Body of pancreas (tissue), 4 donors: ENCODE results near the gene RGS6. TPM values are rescaled to one million over a fixed set of nuclear protein-coding genes. Genes with fewer than 3 reads are reported as not detected.
"Not testable (repeated sequence)": the region's sequence is repeated elsewhere in the genome, so short reads cannot be mapped to it uniquely, and the experiment has no call there.

Source experiments
- ATAC-seq: fragments of 150-250 bp; one replicate; pipeline ENCODE4 v1.9.1; 2016
- DNase-seq, 4 donors: peaks; one replicate each; pipeline ENCODE4 v3.0.0-alpha.2; 2019
- H3K27ac ChIP-seq, 4 donors: fragments of 200-600 bp; sonication (generic); 1 replicate in 3 of 4; 2 replicates in 1 of 4; pipeline versions ENCODE4 v1.5.1 to v1.6.1; 2016 to 2019; ENCODE audit warnings: mild to moderate bottlenecking in 1 of 4, mixed read lengths in 1 of 4, moderate library complexity in 1 of 4
- H3K27me3 ChIP-seq, 2 donors: fragments of 200-600 bp; sonication (generic); one replicate each; pipeline ENCODE4 v1.6.0; 2016; ENCODE audit warnings: mild to moderate bottlenecking in 1 of 2
- H3K36me3 ChIP-seq, 2 donors: fragments of 200-600 bp; sonication (generic); replicated peaks in 1 of 2; 2 replicates each; pipeline ENCODE4 v1.5.1; 2016; ENCODE audit warnings: low read depth in 2 of 2; ENCODE audit not compliant: insufficient read depth in 1 of 2
- H3K4me1 ChIP-seq: fragments of 200-600 bp; sonication (generic); one replicate; pipeline ENCODE4 v1.6.0; 2016
- H3K4me3 ChIP-seq, 2 donors: fragments of 200-600 bp; sonication (generic); 1 replicate in 1 of 2; 2 replicates in 1 of 2; pipeline ENCODE4 v1.5.1; 2016 to 2019
- H3K9me3 ChIP-seq, 3 donors: fragments of 200-600 bp; sonication (generic); 1 replicate in 2 of 3; 2 replicates in 1 of 3; pipeline ENCODE4 v1.5.1; 2016
- POLR2A ChIP-seq, 3 donors: fragments of 450-650 bp; IDR thresholded peaks; one replicate each; pipeline ENCODE4 v1.6.1; 2016; ENCODE audit warnings: antibody characterized with exemption in 3 of 3, mild to moderate bottlenecking in 2 of 3
- WGBS, 2 donors: methylation state at CpG; one replicate each; pipeline ENCODE4 v1.1.5; 2017; 5-methylcytosine and 5-hydroxymethylcytosine counted together
- intact Hi-C: fragments of 100-400 bp; cut with DNase I; formaldehyde crosslinking; loops from one replicate; pipeline ENCODE4 v1.15.1; 2023
- total RNA-seq, 2 donors: library from RNA; depleted of rRNA; stranded (reverse); fragments of >200 nt; gene quantifications; one replicate each; pipeline ENCODE4 v1.1.0, GENCODE V29; 2016
- TF ChIP-seq, protein P1 (sequence below), 7 experiments: fragments of 450-650 bp in 4 of 7; fragments of 200-600 bp in 3 of 7; sonication (generic) in 3 of 7; IDR thresholded peaks; one replicate each; pipeline ENCODE4 v1.5.1; 2016 to 2019; ENCODE audit warnings: antibody characterized with exemption in 7 of 7

RGS6 gene
- total RNA-seq = 1 to 10 TPM in 1 of 2 donors, under 1 TPM in 1; 0.26 to 1.3 TPM

DNA sequence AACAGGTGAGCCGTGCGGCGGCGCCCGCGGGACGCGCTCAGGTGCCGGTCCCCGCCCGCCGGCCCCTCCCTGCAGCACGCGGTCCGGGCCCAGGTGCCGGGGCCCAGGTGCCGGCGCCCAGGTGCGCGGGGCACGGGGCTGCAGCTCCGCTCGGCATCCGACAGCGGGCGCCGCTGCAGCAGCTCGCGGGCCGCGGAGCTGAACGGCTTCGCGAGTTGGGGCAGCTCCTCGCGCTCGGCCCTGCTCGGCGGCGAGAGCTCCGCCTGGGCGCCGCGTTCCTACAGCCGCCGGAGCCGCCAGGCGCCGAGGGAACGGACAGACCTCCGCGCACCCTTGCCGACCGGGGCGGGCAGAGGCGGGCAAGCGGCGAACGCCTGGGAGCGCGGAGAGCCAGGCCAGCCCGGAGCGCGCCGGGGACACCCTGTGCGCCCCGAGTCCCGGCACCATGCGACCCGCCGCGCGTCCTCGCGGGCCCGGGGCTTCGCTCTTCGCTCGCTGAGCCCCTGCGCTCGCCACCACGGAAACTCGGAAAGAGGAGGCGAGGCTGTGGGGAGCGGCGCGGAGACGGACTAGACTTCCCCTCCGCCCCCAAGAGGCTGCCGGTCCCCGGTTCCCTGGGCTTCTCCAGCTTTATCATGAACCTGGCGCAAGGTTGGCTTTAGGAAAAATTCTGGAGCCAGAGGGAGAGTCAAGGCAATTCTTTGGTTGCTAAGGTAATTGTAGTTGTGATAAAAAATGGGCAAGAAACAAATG, at the start of gene RGS6:
Gene RGS6 (plus strand): TSS at position 201 of the 753 bp plus-strand sequence.
- no peaks in the 10 kb centered on the region for H3K27me3 ChIP-seq
- no peak for TF ChIP-seq POLR2A (IDR thresholded peaks at IDR 0.05)
- TF ChIP-seq, protein P1, sequence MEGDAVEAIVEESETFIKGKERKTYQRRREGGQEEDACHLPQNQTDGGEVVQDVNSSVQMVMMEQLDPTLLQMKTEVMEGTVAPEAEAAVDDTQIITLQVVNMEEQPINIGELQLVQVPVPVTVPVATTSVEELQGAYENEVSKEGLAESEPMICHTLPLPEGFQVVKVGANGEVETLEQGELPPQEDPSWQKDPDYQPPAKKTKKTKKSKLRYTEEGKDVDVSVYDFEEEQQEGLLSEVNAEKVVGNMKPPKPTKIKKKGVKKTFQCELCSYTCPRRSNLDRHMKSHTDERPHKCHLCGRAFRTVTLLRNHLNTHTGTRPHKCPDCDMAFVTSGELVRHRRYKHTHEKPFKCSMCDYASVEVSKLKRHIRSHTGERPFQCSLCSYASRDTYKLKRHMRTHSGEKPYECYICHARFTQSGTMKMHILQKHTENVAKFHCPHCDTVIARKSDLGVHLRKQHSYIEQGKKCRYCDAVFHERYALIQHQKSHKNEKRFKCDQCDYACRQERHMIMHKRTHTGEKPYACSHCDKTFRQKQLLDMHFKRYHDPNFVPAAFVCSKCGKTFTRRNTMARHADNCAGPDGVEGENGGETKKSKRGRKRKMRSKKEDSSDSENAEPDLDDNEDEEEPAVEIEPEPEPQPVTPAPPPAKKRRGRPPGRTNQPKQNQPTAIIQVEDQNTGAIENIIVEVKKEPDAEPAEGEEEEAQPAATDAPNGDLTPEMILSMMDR (IDR thresholded peaks at IDR 0.05) = peak in 3 of 7 experiments; percentile 16 to 54 (median 33)
- ATAC-seq = peak; percentile 82
- peak; percentile 18 to 65 (median 38) for DNase-seq
- H3K4me3 ChIP-seq = no peak within 1 kb of the TSS
- H3K27ac ChIP-seq = no peak within 1 kb of the TSS
- WGBS, 2 donors = 1% methylated on average over 9 to 85 of the region's 92 CpGs
- H3K36me3 ChIP-seq = no peaks in the 10 kb centered on the region
- H3K4me1 ChIP-seq = peaks cover 17% of the 10 kb centered on the region
- intact Hi-C loops = no loop called here
- no peaks in the 10 kb centered on the region for H3K9me3 ChIP-seq

DNA sequence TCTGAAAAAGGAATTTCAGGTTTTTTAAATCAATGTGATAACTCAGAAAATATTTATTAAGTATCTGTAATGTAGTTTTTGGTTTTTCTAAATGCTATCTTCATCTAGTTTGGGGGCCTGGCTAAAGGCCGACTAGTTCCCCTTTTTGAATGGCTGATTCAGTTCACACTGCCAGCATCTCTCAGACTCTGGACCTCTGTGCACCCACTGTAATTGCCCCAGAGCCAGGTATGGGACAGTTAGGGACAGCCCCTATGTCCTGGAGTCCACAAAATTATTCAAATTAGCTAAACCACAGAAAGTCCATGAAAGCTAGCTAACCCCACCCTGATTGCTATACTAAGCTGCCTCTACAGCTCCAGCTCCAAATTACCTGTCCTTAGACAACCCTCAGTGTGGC, 49.1 kb upstream of the RGS6 start:
- Histone ChIP-seq H3K9me3 (peaks cover 0 to 12% (median 0%) of the 10 kb centered on the region in 3 donors), H3K27me3 (no peaks in the 10 kb centered on the region), H3K4me3 (no peak overlapping the region), H3K36me3 (no peaks in the 10 kb centered on the region), H3K4me1 (no peaks in the 10 kb centered on the region), H3K27ac (no peak overlapping the region)
- 45 to 50% methylated on average over 1 of the region's 1 CpG for WGBS, 2 donors
- intact Hi-C loops = no loop called here
- no peak for ATAC-seq
- no peak for DNase-seq
- TF ChIP-seq, protein P1 (IDR thresholded peaks at IDR 0.05) = no peak
- no peak for TF ChIP-seq POLR2A (IDR thresholded peaks at IDR 0.05)

DNA sequence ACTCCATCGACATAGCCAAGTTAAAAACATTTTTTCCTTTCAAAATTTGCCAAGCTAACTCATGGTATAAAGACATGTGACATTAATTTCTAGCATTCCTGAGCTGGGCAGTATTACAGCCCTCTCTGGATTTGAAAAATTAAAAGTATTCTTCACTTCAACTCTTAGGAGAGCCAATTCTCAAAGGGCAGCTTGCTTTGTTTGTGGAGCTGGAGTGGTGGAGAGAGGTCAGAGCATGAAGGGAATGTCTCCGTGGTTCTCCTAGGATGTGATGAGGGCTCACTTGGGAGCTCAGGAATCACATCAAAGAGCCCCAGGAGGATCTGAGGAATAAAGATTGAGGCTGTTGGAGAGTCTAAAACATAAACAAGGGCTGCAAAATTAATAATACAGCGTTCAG, 46.9 kb upstream of the RGS6 start:
- DNase-seq = no peak
- no peak overlapping the region for H3K4me3 ChIP-seq
- H3K9me3 ChIP-seq = peaks cover 0 to 6% (median 0%) of the 10 kb centered on the region in 3 donors
- no peak overlapping the region for H3K27ac ChIP-seq
- no peaks in the 10 kb centered on the region for H3K36me3 ChIP-seq
- H3K4me1 ChIP-seq = no peaks in the 10 kb centered on the region
- TF ChIP-seq, protein P1 (IDR thresholded peaks at IDR 0.05) = no peak
- TF ChIP-seq POLR2A (IDR thresholded peaks at IDR 0.05) = no peak
- H3K27me3 ChIP-seq = no peaks in the 10 kb centered on the region
- intact Hi-C loops = no loop called here
- no peak for ATAC-seq
- 58 to 65% methylated on average over 3 of the region's 3 CpGs for WGBS, 2 donors

DNA sequence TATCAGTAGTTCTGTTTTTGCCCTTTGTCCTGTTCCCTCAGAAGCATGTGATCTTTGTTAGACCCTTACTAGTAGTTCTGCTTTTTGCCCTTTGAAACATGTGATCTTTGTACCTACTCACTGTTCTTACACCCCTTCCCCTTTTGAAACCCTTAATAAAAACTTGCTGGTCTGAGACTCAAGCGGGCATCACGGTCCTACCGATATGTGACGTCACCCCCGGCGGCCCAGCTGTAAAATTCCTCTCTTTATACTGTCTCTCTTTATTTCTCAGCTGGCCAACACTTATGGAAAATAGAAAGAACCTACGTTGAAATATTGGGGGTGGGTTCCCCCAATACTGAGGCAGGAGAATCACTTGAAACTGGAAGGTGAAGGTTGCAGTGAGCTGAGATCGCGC, 44.4 kb upstream of the RGS6 start:
- ATAC-seq, H3K9me3 ChIP-seq, H3K36me3 ChIP-seq, H3K27ac ChIP-seq, DNase-seq, intact Hi-C loops, H3K4me1 ChIP-seq, H3K27me3 ChIP-seq, H3K4me3 ChIP-seq: not testable (repeated sequence)
- 78 to 83% methylated on average over 9 of the region's 9 CpGs for WGBS, 2 donors

DNA sequence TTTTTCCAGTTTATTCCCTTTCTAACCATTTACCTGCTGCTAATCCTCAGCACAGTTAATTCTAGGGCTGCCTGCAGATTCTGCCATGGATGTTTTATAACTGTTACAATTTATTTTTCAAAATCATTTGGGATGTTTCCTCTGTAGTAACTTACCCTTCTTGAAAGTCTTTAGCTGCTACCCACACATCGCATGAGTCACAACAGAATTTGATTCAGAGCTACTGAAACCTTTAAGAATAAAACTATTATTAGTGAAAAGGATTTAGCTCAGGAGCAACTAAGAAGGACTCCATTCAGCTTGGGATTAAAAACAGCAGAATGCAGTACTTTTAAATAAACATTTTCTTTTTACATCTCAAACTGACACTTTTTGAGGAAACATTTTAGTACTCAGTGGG, 41.7 kb upstream of the RGS6 start:
- Histone ChIP-seq H3K4me1 (no peaks in the 10 kb centered on the region), H3K9me3 (no peaks in the 10 kb centered on the region), H3K36me3 (no peaks in the 10 kb centered on the region), H3K4me3 (no peak overlapping the region), H3K27me3 (no peaks in the 10 kb centered on the region), H3K27ac (no peak overlapping the region)
- 78 to 100% methylated on average over 1 of the region's 1 CpG for WGBS, 2 donors
- no peak for DNase-seq
- TF ChIP-seq, protein P1 (IDR thresholded peaks at IDR 0.05) = no peak
- TF ChIP-seq POLR2A (IDR thresholded peaks at IDR 0.05) = no peak
- intact Hi-C loops = no loop called here
- no peak for ATAC-seq
